Activated CD4-positive, CD25-positive, alpha-beta regulatory T cell treated with anti-CD3 and anti-CD28 coated beads, Interleukin-2, amount 50 U/mL, for 72 hours (primary cell): ENCODE results near the gene SETD2.

ENCODE experiments used
- DNase-seq: peaks from one replicate; pipeline ENCODE4 v3.0.0; 2021

SETD2 gene

GRCh38 chr3:46996689-46997452 lies 167.0 kb downstream of the SETD2 start:
- DNase-seq, result no peak

GRCh38 chr3:46995901-46996562 lies 167.9 kb downstream of the SETD2 start:
- no peak for DNase-seq

GRCh38 chr3:46994801-46995731 lies 168.8 kb downstream of the SETD2 start:
- DNase-seq, result no peak

GRCh38 chr3:46993986-46994385 lies 169.9 kb downstream of the SETD2 start:
- DNase-seq, result no peak

- DNase-seq, result no peak
Measured at GRCh38 chr3:46993292-46993691, 170.6 kb downstream of the SETD2 start.

- no peak for DNase-seq
Measured at GRCh38 chr3:46992231-46992630, 171.7 kb downstream of the SETD2 start.

- no peak for DNase-seq
Measured at GRCh38 chr3:46991406-46992165, 172.3 kb downstream of the SETD2 start.

GRCh38 chr3:46990573-46991374 lies 173.1 kb downstream of the SETD2 start:
- no peak for DNase-seq

GRCh38 chr3:46989146-46989810 lies 174.6 kb downstream of the SETD2 start:
- DNase-seq, result no peak

- DNase-seq, result no peak
Measured at GRCh38 chr3:46988616-46989015, 175.3 kb downstream of the SETD2 start.

GRCh38 chr3:46987743-46988401 lies 176.0 kb downstream of the SETD2 start:
- DNase-seq, result peak; percentile 81

GRCh38 chr3:46987319-46987742 lies 176.6 kb downstream of the SETD2 start:
- no peak for DNase-seq

- no peak for DNase-seq
Measured at GRCh38 chr3:46986782-46987310, 177.1 kb downstream of the SETD2 start.

- DNase-seq, result no peak
Measured at GRCh38 chr3:46986055-46986730, 177.7 kb downstream of the SETD2 start.

- DNase-seq, result no peak
Measured at GRCh38 chr3:46985588-46985987, 178.3 kb downstream of the SETD2 start.

- no peak for DNase-seq
Measured at GRCh38 chr3:46984591-46985459, 179.1 kb downstream of the SETD2 start.

GRCh38 chr3:46982546-46982945 lies 181.4 kb downstream of the SETD2 start:
- DNase-seq, result no peak

- no peak for DNase-seq
Measured at GRCh38 chr3:46981932-46982471, 181.9 kb downstream of the SETD2 start.
